Measurements from ENCODE around the gene RBM8A.

GRCh38 chr1:145958734-145959133 is 31.4 kb upstream of the RBM8A start:
- no peak for TF ChIP-seq POLR2A (IDR thresholded peaks at IDR 0.05)
- no peak for TF ChIP-seq CTCF (IDR thresholded peaks at IDR 0.05)

Measured in Peyer's patch (tissue), 4 donors.